T-helper 2 cell treated with Interferon-gamma antibody and Interleukin-4, amounts not matched to agents 100 ng/mL and 5 ng/mL, for 36 hours (primary cell): ENCODE measurements around the gene SCN7A. TPM values are rescaled to one million over a fixed set of nuclear protein-coding genes. Genes with fewer than 3 reads are reported as not detected.

Experiments used
- intact Hi-C: fragments of 100-400 bp; cut with micrococcal nuclease; formaldehyde crosslinking; loops from one replicate; pipeline ENCODE4 v1.15.1; 2023
- total RNA-seq: library from RNA; stranded (reverse); gene quantifications from 2 replicates; pipeline ENCODE4 v1.2.3, GENCODE V29; 2022

Gene SCN7A
- not detected in 2 replicates for total RNA-seq

GRCh38 chr2:166494140-166494624, at the start of gene SCN7A:
TSS of gene SCN7A (minus strand) at chr2:166494249. CDS start at chr2:166477696, 16,553 bp downstream.
- intact Hi-C loops: no loop called here

- intact Hi-C loops: loop anchor here (1.0 to 2.0 kb wide), 2 partner anchors 673 to 1579 kb away; no protein-coding TSS in a partner anchor
Measured at GRCh38 chr2:166539340-166540162, 45.5 kb upstream of the SCN7A start.

- intact Hi-C loops: no loop called here
Measured at GRCh38 chr2:166536111-166536510, 42.1 kb upstream of the SCN7A start.

DNA sequence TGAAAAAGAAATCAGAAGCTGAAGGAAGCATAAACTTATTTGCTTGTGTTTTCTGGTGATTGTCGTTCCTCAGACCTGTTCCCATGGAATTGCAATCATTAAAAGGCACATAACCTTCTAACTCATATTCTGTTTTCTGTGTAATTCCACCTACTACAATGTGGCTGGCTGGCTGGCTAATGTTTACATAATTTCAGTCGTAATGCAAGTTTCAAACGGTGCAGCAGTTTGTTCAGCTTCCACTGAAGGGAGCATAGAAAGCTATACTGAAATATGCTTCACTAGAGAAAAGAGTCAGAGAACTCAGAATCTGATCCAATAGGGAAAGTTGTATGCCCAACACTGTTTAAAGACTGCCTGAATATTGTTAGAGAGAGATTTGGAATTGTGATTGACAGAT, 27.1 kb upstream of the SCN7A start:
- intact Hi-C loops: no loop called here

- intact Hi-C loops: no loop called here
Measured at GRCh38 chr2:166520604-166521003, 26.6 kb upstream of the SCN7A start.

GRCh38 chr2:166519391-166519962, 25.4 kb upstream of the SCN7A start:
- intact Hi-C loops: loop anchor here (5.0 kb wide), 1 partner anchor 147 kb away; no protein-coding TSS in a partner anchor

- intact Hi-C loops: loop anchor here (5.0 kb wide), 1 partner anchor 147 kb away; no protein-coding TSS in a partner anchor
Measured at GRCh38 chr2:166518634-166519390, 24.8 kb upstream of the SCN7A start.

GRCh38 chr2:166517533-166518061, 23.5 kb upstream of the SCN7A start:
- intact Hi-C loops: loop anchor here (5.0 kb wide), 1 partner anchor 145 kb away; no protein-coding TSS in a partner anchor

DNA sequence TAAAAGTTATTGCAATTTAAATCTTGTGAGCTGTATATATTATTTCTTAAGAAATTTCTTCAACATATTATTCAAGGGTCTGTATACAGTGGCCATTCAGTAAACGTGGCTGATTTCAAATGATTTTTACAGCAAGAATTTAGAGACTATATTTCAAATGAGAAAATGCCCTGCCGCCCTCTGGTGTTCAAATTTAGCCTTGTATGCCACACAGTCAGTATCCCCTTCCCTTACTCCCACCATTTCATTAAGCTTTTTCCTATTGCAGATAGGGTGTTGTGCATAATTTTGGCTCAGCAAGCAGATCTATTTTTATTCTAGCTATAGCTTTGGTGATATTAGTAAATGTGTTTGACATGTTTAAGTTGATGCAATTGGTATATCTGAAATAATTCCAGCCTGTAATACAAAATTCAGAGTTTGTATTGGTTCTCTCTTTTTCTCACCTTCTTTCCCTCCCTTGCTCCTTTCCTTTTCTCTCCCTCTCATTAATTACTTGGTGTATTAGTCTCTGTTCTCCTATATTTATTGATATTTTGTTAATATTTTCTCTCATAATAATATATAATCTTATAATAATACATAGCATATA, 22.8 kb upstream of the SCN7A start:
- intact Hi-C loops: loop anchor here (5.0 kb wide), 1 partner anchor 145 kb away; no protein-coding TSS in a partner anchor

DNA sequence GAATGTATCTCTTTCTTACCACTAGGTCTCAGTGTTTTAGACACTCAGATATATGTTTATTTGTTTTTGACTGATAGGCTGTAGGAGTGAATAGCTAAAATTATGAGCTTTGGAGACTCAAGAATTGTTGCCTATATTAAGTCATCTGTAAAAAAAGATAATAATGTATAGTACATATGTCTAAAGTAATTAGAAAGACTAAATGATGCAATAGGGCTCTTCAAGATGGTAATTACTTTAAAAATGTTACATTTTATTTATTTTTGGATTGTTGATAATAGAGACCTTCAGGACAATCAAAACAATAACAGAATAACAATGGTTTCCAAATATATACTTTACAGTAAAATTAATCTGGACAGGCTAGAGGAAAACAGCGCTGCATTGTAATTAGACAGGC, 19.9 kb upstream of the SCN7A start:
- intact Hi-C loops: no loop called here

- intact Hi-C loops: no loop called here
Measured at GRCh38 chr2:166499281-166499680, 5.2 kb upstream of the SCN7A start.

- intact Hi-C loops: no loop called here
Measured at GRCh38 chr2:166491461-166491860, 2.6 kb downstream of the SCN7A start.

DNA sequence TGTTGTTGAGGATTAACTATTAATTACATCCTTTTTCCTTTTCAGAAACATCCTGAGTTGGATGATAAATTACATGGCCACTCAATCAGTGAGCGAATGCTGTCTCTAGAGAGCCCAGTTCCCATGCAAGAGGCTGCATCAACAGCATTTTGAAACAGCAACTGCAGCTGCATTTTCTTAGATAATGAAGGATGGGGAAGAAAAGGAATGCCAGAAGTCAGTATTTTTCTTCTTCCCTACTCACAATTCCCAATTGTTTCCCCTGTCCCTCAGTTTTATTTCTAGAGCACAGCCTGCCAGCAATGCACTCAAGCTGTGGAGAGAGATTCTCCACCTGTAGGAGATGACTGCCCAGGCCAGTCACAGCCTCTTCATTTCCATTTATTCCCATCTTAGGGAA, 6.9 kb downstream of the SCN7A start:
- intact Hi-C loops: no loop called here

- intact Hi-C loops: no loop called here
Measured at GRCh38 chr2:166485558-166486178, 8.4 kb downstream of the SCN7A start.

DNA sequence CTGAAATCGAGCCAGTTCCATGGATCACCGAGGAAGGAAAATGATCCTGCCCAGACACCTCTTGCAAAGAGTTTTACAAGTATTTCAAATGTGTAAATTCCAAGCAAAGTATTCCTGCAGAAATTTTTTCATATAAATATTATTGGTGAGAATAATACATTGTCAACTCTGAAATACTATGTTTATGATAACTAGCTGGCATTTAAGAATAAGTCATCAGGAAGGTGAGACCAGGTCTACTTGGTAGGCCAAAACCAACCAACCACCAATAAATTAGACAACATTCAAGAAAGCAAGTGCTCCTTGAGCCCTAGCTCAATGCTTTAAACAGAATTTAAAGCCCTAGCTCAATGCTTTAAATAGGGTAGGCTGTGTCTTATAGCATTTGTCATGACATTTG, 21.7 kb downstream of the SCN7A start:
- intact Hi-C loops: no loop called here

- intact Hi-C loops: no loop called here
Measured at GRCh38 chr2:166468124-166469024, 25.7 kb downstream of the SCN7A start.

- intact Hi-C loops: no loop called here
Measured at GRCh38 chr2:166464187-166464586, 29.9 kb downstream of the SCN7A start.

GRCh38 chr2:166463640-166464039, 30.4 kb downstream of the SCN7A start:
- intact Hi-C loops: no loop called here

- intact Hi-C loops: no loop called here
Measured at GRCh38 chr2:166458674-166459073, 35.4 kb downstream of the SCN7A start.
